ENCODE measurements around the gene GRIP2. TPM values are rescaled to one million over a fixed set of nuclear protein-coding genes. Genes with fewer than 3 reads are reported as not detected.

Gene GRIP2
- total RNA-seq, 1 donor from 2014 or later = not detected

DNA sequence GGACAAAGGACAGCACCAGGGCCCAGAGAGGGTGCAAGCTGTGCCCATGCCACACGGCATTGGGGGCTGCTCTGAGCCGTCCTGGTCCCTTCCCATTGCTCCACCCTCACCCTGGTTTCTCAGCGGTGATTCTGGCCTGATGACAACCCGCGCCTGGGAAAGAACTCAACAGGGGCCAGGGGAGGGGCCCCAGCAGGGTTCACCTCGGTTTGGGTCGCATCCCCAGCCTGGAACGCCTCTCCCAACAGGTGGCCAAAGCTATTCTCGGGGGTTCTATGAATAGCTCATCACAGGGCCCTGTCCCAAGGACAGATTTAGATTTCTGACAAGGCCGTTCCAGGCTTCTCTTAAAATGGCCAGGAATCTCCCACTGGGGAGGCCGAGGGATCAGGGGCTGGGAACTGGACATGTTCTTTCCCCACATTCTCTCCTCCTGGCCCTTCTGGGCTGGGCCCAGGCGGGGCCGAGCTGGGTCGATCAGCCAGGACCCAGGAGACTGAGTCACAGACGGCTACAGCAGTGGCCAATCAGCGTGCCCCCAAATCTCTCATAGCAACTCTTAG is 17.9 kb downstream of the GRIP2 start:
- TF ChIP-seq, protein P1, sequence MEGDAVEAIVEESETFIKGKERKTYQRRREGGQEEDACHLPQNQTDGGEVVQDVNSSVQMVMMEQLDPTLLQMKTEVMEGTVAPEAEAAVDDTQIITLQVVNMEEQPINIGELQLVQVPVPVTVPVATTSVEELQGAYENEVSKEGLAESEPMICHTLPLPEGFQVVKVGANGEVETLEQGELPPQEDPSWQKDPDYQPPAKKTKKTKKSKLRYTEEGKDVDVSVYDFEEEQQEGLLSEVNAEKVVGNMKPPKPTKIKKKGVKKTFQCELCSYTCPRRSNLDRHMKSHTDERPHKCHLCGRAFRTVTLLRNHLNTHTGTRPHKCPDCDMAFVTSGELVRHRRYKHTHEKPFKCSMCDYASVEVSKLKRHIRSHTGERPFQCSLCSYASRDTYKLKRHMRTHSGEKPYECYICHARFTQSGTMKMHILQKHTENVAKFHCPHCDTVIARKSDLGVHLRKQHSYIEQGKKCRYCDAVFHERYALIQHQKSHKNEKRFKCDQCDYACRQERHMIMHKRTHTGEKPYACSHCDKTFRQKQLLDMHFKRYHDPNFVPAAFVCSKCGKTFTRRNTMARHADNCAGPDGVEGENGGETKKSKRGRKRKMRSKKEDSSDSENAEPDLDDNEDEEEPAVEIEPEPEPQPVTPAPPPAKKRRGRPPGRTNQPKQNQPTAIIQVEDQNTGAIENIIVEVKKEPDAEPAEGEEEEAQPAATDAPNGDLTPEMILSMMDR (conservative IDR thresholded peaks at IDR 0.05; ENCODE audit: low read depth, low read length) = no peak
- no peak overlapping the region for H3K4me3 ChIP-seq (ENCODE audit: low read depth, low read length)

DNA sequence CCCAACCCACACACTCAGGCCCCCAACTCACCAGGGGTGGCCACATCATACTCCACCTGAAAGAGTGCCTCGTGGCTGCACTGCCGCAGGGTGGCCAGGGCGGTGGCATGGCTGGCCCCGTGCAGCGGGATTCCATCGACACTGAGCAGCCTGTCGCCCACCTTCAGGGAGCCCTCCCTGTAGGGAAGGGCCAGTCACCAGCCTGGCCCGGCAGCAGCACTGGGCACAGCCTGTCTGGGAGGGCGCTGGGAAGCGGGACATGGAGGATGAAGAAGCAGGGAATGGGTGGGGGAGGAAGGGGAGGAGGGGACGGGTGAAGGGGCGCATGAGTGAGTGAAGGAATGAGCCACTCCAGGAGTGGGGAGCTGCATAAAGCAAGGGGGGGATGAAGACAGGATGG is 18.5 kb downstream of the GRIP2 start:
- TF ChIP-seq, protein P1 (conservative IDR thresholded peaks at IDR 0.05; ENCODE audit: low read depth, low read length) = no peak
- DNase-seq (ENCODE audit: low read depth) = no peak
- H3K4me3 ChIP-seq (ENCODE audit: low read depth, low read length) = no peak overlapping the region

More for the DNA sequence above, 17.9 kb downstream of the GRIP2 start:
- no peak for DNase-seq (ENCODE audit: low read depth)

DNA sequence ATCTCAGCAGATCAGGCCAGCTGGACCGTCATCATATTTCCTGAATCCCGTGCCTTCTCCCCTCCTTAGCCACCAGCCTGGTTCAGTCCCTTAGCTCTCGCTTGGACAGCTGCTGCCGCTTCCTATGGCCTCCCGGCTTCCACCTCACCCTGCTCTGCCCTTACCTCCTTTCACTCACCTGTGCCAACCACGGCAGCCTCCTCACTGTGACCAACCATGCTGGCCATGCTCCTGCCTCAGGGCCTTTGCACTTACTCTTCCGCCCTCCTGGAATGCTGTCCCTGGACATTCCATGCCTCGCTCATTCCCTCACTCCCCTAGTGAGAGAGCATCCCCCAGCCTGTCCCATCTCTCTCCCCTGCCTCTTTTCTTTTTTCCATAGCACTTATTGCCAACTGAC is 19.2 kb downstream of the GRIP2 start:
- no peak for DNase-seq (ENCODE audit: low read depth)
- H3K4me3 ChIP-seq (ENCODE audit: low read depth, low read length) = no peak overlapping the region
- TF ChIP-seq, protein P1 (conservative IDR thresholded peaks at IDR 0.05; ENCODE audit: low read depth, low read length) = no peak

DNA sequence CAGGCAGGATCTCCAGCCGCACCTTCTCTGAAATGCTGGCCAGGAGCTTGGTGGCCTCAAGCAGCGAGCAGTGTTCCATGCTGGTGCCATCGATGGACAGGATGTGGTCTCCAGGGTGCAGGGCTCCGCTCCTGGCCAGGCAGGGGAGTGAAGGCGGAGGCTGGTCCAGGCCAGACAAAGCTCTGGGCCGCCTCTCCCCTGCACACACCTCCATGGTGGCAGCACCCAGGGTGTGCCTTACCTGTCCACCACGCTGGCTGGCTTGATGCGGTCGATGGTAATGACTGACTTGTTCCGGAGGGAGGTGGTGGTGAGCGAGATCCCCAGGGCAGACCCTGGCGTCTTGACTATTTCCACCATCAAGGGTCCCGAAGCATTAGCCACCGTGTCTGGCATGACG is 20.0 kb downstream of the GRIP2 start:
- H3K4me3 ChIP-seq (ENCODE audit: low read depth, low read length) = no peak overlapping the region
- no peak for DNase-seq (ENCODE audit: low read depth)
- TF ChIP-seq, protein P1 (conservative IDR thresholded peaks at IDR 0.05; ENCODE audit: low read depth, low read length) = no peak

DNA sequence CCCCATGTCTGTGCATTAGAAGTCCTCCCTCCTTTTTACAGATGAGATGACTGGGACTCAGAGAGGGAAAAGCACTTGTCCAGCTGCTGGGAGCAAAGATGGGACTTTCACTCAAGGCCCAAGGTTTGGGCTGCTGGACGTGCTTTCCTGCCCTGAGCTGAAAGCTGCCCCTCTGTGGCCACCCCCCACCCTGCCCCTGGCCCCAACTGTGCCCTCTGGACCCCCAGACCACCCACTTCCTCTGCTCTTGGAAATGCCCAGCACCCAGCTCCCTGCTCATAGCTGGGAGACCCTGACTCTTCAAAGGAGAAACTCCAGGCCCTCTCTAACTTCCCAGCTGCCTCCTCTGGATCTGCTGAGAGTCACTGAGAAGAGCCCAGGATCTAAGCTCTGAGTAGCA is 20.7 kb downstream of the GRIP2 start:
- TF ChIP-seq, protein P1 (conservative IDR thresholded peaks at IDR 0.05; ENCODE audit: low read depth, low read length) = no peak
- H3K4me3 ChIP-seq (ENCODE audit: low read depth, low read length) = no peak overlapping the region
- DNase-seq (ENCODE audit: low read depth) = no peak

DNA sequence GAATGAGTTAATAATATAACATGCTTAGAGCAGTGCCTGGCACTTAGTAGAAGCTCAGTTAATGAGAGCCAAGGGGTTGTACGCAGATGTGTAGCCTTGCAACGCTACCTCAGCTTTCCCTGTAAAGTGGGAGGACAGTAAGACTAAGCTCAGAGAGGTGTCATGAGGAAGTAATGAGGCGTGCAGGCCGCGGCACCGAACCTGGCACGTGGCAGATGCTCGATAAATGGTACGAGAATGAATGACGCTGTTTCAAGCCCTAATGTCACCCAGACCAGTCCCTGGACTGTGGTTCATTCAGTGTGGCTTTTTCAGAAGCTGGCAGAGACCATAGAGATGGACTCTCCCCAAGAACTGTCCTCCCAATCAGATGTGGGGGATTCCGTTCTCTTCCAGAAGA is 21.2 kb downstream of the GRIP2 start:
- H3K4me3 ChIP-seq (ENCODE audit: low read depth, low read length) = no peak overlapping the region
- DNase-seq (ENCODE audit: low read depth) = no peak
- TF ChIP-seq, protein P1 (conservative IDR thresholded peaks at IDR 0.05; ENCODE audit: low read depth, low read length) = no peak

DNA sequence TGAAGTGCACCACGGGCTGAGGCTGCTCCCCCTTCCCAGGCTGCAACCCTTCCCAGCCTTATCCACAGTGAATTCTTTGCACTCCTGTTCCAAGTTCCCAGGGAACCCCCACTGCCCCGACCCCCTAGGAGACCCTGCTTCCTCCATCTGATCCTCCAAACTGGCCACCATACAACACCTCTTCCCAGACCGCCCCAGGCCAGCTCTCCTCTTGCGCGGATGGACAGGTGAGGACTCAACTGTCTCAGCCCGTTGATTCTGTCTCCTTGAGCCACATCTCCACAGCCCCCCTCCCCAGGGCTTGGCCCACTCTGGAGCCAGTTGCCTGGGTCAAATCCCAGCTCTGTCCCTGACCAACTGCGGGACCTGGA is 21.7 kb downstream of the GRIP2 start:
- TF ChIP-seq, protein P1 (conservative IDR thresholded peaks at IDR 0.05; ENCODE audit: low read depth, low read length) = no peak
- no peak for DNase-seq (ENCODE audit: low read depth)
- H3K4me3 ChIP-seq (ENCODE audit: low read depth, low read length) = no peak overlapping the region

Measured in epithelial cell of proximal tubule (primary cell).